Measurements from ENCODE around the gene SERPINB8. TPM values are rescaled to one million over a fixed set of nuclear protein-coding genes. Genes with fewer than 3 reads are reported as not detected.

SERPINB8 gene
- total RNA-seq, 2 experiments from 2014 or later, result 1.5 to 2.5 TPM

GRCh38 chr18:63997606-63998005 lies 27.7 kb downstream of the SERPINB8 start:
- CTCF ChIA-PET (ENCODE audit: unreplicated experiment), result no interaction called here
- intact Hi-C loops (cut with micrococcal nuclease; ENCODE audit: unreplicated experiment), result no loop called here

DNA sequence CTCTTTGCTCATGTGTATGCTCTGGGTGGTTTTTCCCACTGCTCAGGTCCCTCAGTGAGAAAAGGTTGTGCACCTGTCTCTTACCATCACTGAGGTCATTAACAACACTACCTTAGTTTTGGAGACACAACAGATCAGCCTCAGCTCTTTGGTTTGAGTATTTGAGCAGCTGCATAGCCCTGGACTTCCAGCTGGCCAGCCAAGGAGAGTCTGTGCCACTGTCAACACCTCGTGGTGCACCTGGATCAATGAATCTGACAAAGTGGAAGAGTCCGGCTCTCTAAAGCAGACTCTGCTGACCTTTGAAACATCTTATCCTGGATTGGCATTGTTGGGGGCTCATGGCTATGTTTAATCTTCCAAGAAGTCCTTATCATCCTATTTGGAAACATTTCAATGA lies 30.0 kb downstream of the SERPINB8 start:
- ChIA-PET CTCF (ENCODE audit: unreplicated experiment) (no interaction called here), POLR2A (no interaction called here)
- no peak for TF ChIP-seq CTCF (conservative IDR thresholded peaks at IDR 0.05; ENCODE audit: low read length)
- no peak for TF ChIP-seq EZH2phosphoT487 (IDR thresholded peaks at IDR 0.05; ENCODE audit: borderline replicate concordance, low read depth, low read length)
- Histone ChIP-seq H3K27ac (ENCODE audit: low read depth, low read length, poor library complexity, severe bottlenecking) (no peak overlapping the region), H3K4me1 (ENCODE audit: insufficient read depth, low read length, poor library complexity, severe bottlenecking) (no peaks in the 10 kb centered on the region), H3K36me3 (ENCODE audit: insufficient read depth, low read length) (no peaks in the 10 kb centered on the region), H3K9me3 (ENCODE audit: low read length) (no peaks in the 10 kb centered on the region), H4K20me1 (ENCODE audit: insufficient read depth, low read length) (no peaks in the 10 kb centered on the region), H3K9me2 (ENCODE audit: insufficient read depth, low read length) (no peaks in the 10 kb centered on the region), H2AFZ (ENCODE audit: low read length) (no peak overlapping the region), H3K79me2 (ENCODE audit: insufficient read depth, low read depth, low read length) (no peaks in the 10 kb centered on the region), H3K4me3 (ENCODE audit: low read depth, low read length, poor library complexity, severe bottlenecking) (no peak overlapping the region), H3K4me2 (ENCODE audit: low read length) (no peak overlapping the region)
- DNase-seq (ENCODE audit: low spot score), result no peak
- intact Hi-C loops (cut with micrococcal nuclease; ENCODE audit: unreplicated experiment), result no loop called here
- no TSS peak for BruUV-seq (replicated peaks)

More at GRCh38 chr18:63997606-63998005, 27.7 kb downstream of the SERPINB8 start:
- POLR2A ChIA-PET, result interaction anchor here (0.6 kb wide), 1 partner anchor 198 kb away, joined by 3 read pairs; no protein-coding TSS in a partner anchor
- Histone ChIP-seq H3K9me3 (ENCODE audit: low read length) (no peaks in the 10 kb centered on the region), H4K20me1 (ENCODE audit: insufficient read depth, low read length) (no peaks in the 10 kb centered on the region), H3K9me2 (ENCODE audit: insufficient read depth, low read length) (no peaks in the 10 kb centered on the region), H3K4me2 (ENCODE audit: low read length) (no peak overlapping the region), H3K27ac (ENCODE audit: low read depth, low read length, poor library complexity, severe bottlenecking) (no peak overlapping the region), H3K4me3 (ENCODE audit: low read depth, low read length, poor library complexity, severe bottlenecking) (no peak overlapping the region), H2AFZ (ENCODE audit: low read length) (no peak overlapping the region), H3K4me1 (ENCODE audit: insufficient read depth, low read length, poor library complexity, severe bottlenecking) (no peaks in the 10 kb centered on the region), H3K79me2 (ENCODE audit: insufficient read depth, low read depth, low read length) (no peaks in the 10 kb centered on the region), H3K36me3 (ENCODE audit: insufficient read depth, low read length) (no peaks in the 10 kb centered on the region)
- BruUV-seq (replicated peaks), result no TSS peak
- no peak for DNase-seq (ENCODE audit: low spot score)
- TF ChIP-seq CTCF (conservative IDR thresholded peaks at IDR 0.05; ENCODE audit: low read length) (no peak), EZH2phosphoT487 (IDR thresholded peaks at IDR 0.05; ENCODE audit: borderline replicate concordance, low read depth, low read length) (no peak)

- ChIA-PET POLR2A (no interaction called here), CTCF (ENCODE audit: unreplicated experiment) (no interaction called here)
- Histone ChIP-seq H3K4me1 (ENCODE audit: insufficient read depth, low read length, poor library complexity, severe bottlenecking) (no peaks in the 10 kb centered on the region), H3K9me2 (ENCODE audit: insufficient read depth, low read length) (no peaks in the 10 kb centered on the region), H3K36me3 (ENCODE audit: insufficient read depth, low read length) (no peaks in the 10 kb centered on the region), H2AFZ (ENCODE audit: low read length) (no peak overlapping the region), H3K79me2 (ENCODE audit: insufficient read depth, low read depth, low read length) (no peaks in the 10 kb centered on the region), H3K4me2 (ENCODE audit: low read length) (no peak overlapping the region), H3K27ac (ENCODE audit: low read depth, low read length, poor library complexity, severe bottlenecking) (no peak overlapping the region), H3K9me3 (ENCODE audit: low read length) (no peaks in the 10 kb centered on the region), H4K20me1 (ENCODE audit: insufficient read depth, low read length) (no peaks in the 10 kb centered on the region), H3K4me3 (ENCODE audit: low read depth, low read length, poor library complexity, severe bottlenecking) (no peak overlapping the region)
- intact Hi-C loops (cut with micrococcal nuclease; ENCODE audit: unreplicated experiment), result no loop called here
- no peak for DNase-seq (ENCODE audit: low spot score)
- TF ChIP-seq CTCF (conservative IDR thresholded peaks at IDR 0.05; ENCODE audit: low read length), result no peak
- no peak for TF ChIP-seq EZH2phosphoT487 (IDR thresholded peaks at IDR 0.05; ENCODE audit: borderline replicate concordance, low read depth, low read length)
- BruUV-seq (replicated peaks), result no TSS peak
Measured at GRCh38 chr18:64002581-64002980, 32.7 kb downstream of the SERPINB8 start.

Data from OCI-LY7 (cell line).